ENCODE measurements around the gene PCDH1. TPM values are rescaled to one million over a fixed set of nuclear protein-coding genes. Genes with fewer than 3 reads are reported as not detected.

The PCDH1 gene
- total RNA-seq, 1 donor from 2014 or later: 43.8 TPM

DNA sequence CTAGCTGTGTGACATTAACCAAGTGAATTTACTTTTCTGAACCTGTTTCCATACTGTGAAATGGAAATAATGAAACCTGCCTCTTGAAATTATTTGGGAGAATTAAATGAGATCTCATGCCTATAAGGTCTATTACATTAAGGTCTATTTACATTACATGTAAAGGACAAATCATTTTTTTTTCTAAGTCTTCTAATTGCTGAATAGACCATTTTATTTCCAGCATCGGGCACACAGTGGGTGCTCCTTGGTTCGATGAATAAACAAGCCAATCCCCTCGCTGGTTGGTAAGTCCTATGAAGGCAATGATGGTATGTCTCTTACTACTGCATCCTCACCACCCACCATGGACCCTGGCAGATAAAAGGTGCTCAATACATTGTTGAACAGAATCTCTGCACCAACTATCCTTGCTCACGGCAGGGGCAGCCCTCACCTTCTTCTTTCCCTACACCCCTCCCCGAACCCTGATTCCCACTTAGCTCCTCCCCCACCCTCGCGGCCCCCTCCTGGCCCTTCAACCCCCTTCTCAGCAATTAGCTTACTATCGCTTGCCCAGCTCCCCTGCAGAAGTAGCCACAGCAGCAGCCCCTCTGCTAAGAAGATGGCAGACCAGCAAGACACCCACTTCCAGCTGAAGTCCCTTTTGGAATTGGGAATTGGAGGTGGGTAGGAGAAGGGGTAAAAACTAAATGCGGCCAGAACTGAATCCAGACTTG lies 3.0 kb downstream of the PCDH1 start:
- peak; percentile 65 for DNase-seq (ENCODE audit: low spot score)

GRCh38 chr5:141874262-141874964 lies 3.8 kb downstream of the PCDH1 start:
- peak; percentile 84 for DNase-seq (ENCODE audit: low spot score)

DNA sequence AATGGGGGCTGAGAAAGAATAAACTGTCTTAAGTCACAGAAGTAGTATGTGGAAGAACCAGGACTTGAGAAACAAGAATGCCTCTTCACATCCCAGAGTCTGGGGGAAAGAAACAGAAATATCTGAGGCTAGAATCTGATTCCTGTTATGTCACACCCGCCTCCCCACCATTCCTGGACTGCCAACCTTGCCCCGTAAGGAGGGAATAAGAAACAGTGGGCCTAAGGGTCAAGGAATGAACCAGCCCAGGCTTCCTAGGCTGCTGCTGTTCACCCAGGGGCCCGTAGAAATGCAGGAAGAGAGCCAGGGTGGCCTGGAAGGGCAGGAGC lies 4.3 kb downstream of the PCDH1 start:
- no peak for DNase-seq (ENCODE audit: low spot score)

GRCh38 chr5:141872496-141873356 lies 5.5 kb downstream of the PCDH1 start:
- no peak for DNase-seq (ENCODE audit: low spot score)

- peak; percentile 11 for DNase-seq (ENCODE audit: low spot score)
Observed at GRCh38 chr5:141871870-141872269, 6.3 kb downstream of the PCDH1 start.

- DNase-seq (ENCODE audit: low spot score): peak; percentile 82
Observed at GRCh38 chr5:141870871-141871270, 7.3 kb downstream of the PCDH1 start.

DNA sequence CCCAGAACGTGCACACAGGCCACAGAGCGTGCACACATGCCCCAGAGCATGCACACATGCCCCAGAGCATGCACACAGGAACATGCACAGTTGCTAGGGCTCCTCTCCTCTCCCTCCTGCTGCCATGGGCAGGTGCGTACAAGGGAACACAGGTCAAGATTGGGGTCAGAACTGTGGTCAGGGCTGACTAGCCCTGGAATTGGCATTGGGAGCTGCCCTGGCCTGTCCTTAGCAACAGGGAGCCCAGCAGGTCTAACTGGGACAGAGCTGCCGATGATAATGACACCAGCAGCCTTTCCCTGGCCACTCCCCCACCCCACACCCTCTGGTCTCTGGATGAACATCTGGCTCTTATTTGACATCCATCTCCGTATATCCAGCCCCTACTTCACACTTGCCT lies 8.0 kb downstream of the PCDH1 start:
- peak; percentile 20 for DNase-seq (ENCODE audit: low spot score)

- DNase-seq (ENCODE audit: low spot score): no peak
Observed at GRCh38 chr5:141869514-141869913, 8.7 kb downstream of the PCDH1 start.

- DNase-seq (ENCODE audit: low spot score): no peak
Observed at GRCh38 chr5:141869040-141869439, 9.2 kb downstream of the PCDH1 start.

DNA sequence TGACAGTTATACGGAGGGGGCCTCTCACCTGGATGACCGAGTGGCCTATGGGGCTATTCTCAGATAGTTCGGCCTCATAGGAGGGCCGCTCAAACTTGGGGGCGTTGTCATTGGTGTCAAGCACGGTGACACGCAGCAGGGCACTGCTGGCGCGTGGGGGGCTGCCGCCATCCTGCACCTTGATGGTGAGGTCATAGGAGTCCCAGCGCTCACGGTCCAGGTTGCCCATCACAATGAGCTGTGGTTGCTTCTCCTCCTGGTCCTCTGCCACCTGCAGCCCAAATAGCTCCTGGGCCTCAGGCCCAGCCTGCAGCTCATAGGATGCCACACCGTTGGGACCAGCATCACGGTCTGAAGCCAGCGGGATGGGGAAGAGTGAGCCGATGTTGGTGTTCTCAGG lies 9.7 kb downstream of the PCDH1 start:
- no peak for DNase-seq (ENCODE audit: low spot score)

DNA sequence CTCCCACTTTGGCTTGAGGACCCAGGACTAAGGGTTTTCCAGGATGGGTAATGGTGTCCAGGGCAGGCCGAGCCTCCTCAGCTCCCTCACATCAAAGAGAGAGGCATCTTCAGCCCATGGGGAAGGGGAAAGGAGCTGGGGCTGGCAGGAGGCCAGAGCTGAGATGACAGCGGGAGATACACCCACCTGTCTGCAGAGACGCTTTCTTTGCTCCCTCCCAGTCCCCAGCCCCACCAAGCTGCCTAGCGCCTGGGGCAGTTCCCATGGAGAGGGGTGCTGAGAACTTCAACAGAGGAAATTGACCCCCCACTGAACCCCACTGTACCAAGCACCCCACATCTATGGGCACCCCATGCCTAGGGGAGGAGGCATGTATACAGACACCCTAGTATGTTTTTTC lies 10.6 kb downstream of the PCDH1 start:
- no peak for DNase-seq (ENCODE audit: low spot score)

- DNase-seq (ENCODE audit: low spot score): no peak
Observed at GRCh38 chr5:141867139-141867538, 11.1 kb downstream of the PCDH1 start.

DNA sequence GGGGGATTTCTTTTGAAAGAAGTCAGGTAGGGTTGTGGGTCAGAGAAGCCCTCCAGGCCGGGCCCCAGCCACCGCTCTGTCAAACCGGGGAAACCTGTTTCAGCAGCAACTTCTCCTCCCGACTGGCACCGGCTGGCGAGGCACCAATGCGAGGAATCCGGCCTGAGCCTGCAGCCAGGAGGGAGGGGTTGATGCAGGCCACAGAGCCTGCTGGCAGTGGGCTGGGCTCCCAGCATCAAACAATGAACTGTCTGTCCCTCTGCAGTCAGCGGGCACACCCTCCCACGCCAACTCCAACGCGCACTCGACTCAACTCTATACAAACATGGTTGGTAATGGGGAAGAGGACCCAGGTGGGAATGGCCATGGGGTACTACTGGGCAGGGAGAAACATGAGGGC lies 12.1 kb downstream of the PCDH1 start:
- DNase-seq (ENCODE audit: low spot score): no peak

- no peak for DNase-seq (ENCODE audit: low spot score)
Observed at GRCh38 chr5:141865406-141865805, 12.8 kb downstream of the PCDH1 start.

- DNase-seq (ENCODE audit: low spot score): no peak
Observed at GRCh38 chr5:141864371-141865370, 13.5 kb downstream of the PCDH1 start.

- DNase-seq (ENCODE audit: low spot score): no peak
Observed at GRCh38 chr5:141863569-141864178, 14.5 kb downstream of the PCDH1 start.

- no peak for DNase-seq (ENCODE audit: low spot score)
Observed at GRCh38 chr5:141862936-141863543, 15.2 kb downstream of the PCDH1 start.

DNA sequence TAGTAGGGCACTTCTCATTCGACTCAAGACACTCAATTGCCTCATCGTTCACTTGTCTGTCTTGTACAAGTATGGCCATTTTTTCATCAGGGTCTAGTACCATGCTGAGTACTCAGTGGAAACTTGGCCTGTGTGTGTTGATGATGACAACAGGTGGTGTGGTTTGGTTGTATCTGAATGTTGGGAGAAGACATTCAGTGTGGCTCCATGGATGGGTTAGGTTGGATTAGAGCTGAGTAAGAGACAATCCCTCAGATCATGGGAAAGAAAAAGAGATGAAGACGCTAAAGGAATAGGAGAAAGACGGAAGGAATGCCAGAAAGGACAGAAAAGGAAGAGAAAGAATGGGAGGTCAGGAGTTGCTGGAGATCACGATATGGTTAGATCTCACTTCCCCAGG lies 17.0 kb downstream of the PCDH1 start:
- DNase-seq (ENCODE audit: low spot score): no peak

DNA sequence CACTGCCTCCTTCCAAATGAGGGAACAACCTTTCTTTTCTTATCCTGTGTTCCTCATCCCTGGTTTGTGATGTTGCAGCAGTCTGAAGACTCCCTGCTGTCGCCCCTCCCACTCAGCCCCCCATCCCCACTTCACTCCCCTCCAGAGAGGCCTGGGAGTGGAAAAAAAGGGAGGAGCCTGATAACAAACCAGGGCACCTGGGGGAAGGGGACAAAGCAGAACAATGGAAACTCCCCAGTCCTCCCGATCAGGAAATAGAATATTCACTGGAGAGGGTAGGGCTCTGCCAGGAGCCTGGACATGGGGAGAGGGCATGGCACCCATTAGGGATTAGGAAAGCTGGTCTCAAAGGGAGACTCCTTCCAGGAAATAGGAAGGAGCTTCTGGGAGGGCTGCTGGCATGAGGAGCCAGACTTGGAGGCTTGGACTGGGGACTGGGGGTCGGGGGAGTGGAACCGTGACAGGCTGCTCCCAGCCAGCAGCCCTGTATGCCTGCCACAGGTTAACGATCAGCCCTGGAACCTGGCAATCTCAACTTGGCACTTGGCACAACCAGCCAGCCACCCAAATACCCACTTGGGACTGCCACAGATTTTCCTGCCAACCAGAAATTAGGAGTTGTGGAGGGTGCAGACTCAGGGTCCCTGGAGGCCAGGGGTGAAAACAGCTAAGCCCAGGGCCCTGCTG lies 20.0 kb downstream of the PCDH1 start:
- no peak for DNase-seq (ENCODE audit: low spot score)

All from mesenteric fat pad (tissue), 1 donor.